GM12801 (cell line): ENCODE results near the gene RERE.

Experiments
- CTCF ChIP-seq: IDR thresholded peaks from one replicate; pipeline ENCODE4 v1.5.1; 2011; ENCODE audit warnings: control low read depth; ENCODE audit not compliant: insufficient read length; ENCODE audit errors: extremely low read depth

Gene RERE

GRCh38 chr1:8370046-8370881, 447.2 kb downstream of the RERE start:
- no peak for TF ChIP-seq CTCF

- TF ChIP-seq CTCF = no peak
These were observed 448.3 kb downstream of the RERE start for GRCh38 chr1:8368956-8369639.

- no peak for TF ChIP-seq CTCF
These were observed 449.8 kb downstream of the RERE start for GRCh38 chr1:8367571-8368194.

GRCh38 chr1:8365661-8366362, 451.6 kb downstream of the RERE start:
- TF ChIP-seq CTCF = no peak

- TF ChIP-seq CTCF = no peak
These were observed 452.7 kb downstream of the RERE start for GRCh38 chr1:8364528-8365442.

GRCh38 chr1:8363767-8364301, 453.6 kb downstream of the RERE start:
- TF ChIP-seq CTCF = no peak
